Measurements from ENCODE around the gene MYL3.

GRCh38 chr3:46849045-46849631, 14.1 kb downstream of the MYL3 start:
- TF ChIP-seq CTCF (optimal IDR thresholded peaks at IDR 0.05 in 1 of 3, IDR thresholded peaks at IDR 0.05 in 1 of 3, conservative IDR thresholded peaks at IDR 0.05 in 1 of 3; ENCODE audit: extremely low read depth in 1 of 3, insufficient read depth in 2 of 3, low read length in 3 of 3) (no peak), EZH2 (IDR thresholded peaks at IDR 0.05; ENCODE audit: low read length) (no peak)
